ENCODE data around the gene DOK1. TPM values are rescaled to one million over a fixed set of nuclear protein-coding genes. Genes with fewer than 3 reads are reported as not detected.

The DOK1 gene
- total RNA-seq, 1 experiment from 2014 or later: 2.1 TPM

- intact Hi-C loops (cut with micrococcal nuclease; ENCODE audit: unreplicated experiment): loop anchor here (10.0 kb wide), 1 partner anchor 201 kb away; no protein-coding TSS in a partner anchor
- BruUV-seq (replicated peaks): no TSS peak
- Mint-ChIP-seq H3K4me1 (ENCODE audit: low read depth, unreplicated experiment) (peaks cover 16% of the 10 kb centered on the region), H3K9me3 (ENCODE audit: low read depth, unreplicated experiment) (no peaks in the 10 kb centered on the region), H3K27me3 (ENCODE audit: unreplicated experiment) (peaks cover 40% of the 10 kb centered on the region), H3K4me3 (ENCODE audit: low read depth, unreplicated experiment) (no peak overlapping the region), H3K27ac (ENCODE audit: unreplicated experiment) (no peak overlapping the region), H3K36me3 (ENCODE audit: insufficient read depth, unreplicated experiment) (peaks cover 7% of the 10 kb centered on the region)
- CTCF ChIA-PET: no interaction called here
- DNase-seq: no peak
- no peak for TF ChIP-seq CTCF (IDR thresholded peaks at IDR 0.05; ENCODE audit: unreplicated experiment)
These were observed 19.0 kb upstream of the DOK1 start for GRCh38 chr2:74535440-74535965.

GRCh38 chr2:74536166-74536950 lies 18.2 kb upstream of the DOK1 start:
- CTCF ChIA-PET: interaction anchor here (0.5 kb wide), 1 partner anchor 29 kb away, joined by 5 read pairs; the partner anchor contains the start of gene PCGF1
- no peak for DNase-seq
- H3K36me3 Mint-ChIP-seq (ENCODE audit: insufficient read depth, unreplicated experiment): peaks cover 5% of the 10 kb centered on the region
- no peak for TF ChIP-seq CTCF (IDR thresholded peaks at IDR 0.05; ENCODE audit: unreplicated experiment)
- H3K4me1 Mint-ChIP-seq (ENCODE audit: low read depth, unreplicated experiment): peaks cover 9% of the 10 kb centered on the region
- H3K27me3 Mint-ChIP-seq (ENCODE audit: unreplicated experiment): peaks cover 40% of the 10 kb centered on the region
- intact Hi-C loops (cut with micrococcal nuclease; ENCODE audit: unreplicated experiment): loop anchor here (10.0 kb wide), 1 partner anchor 202 kb away; no protein-coding TSS in a partner anchor
- no peak overlapping the region for H3K27ac Mint-ChIP-seq (ENCODE audit: unreplicated experiment)
- H3K9me3 Mint-ChIP-seq (ENCODE audit: low read depth, unreplicated experiment): no peaks in the 10 kb centered on the region
- no TSS peak for BruUV-seq (replicated peaks)
- H3K4me3 Mint-ChIP-seq (ENCODE audit: low read depth, unreplicated experiment): no peak overlapping the region

GRCh38 chr2:74537140-74537539 lies 17.4 kb upstream of the DOK1 start:
- intact Hi-C loops (cut with micrococcal nuclease; ENCODE audit: unreplicated experiment): loop anchor here (10.0 kb wide), 1 partner anchor 202 kb away; no protein-coding TSS in a partner anchor
- Mint-ChIP-seq H3K4me3 (ENCODE audit: low read depth, unreplicated experiment) (no peak overlapping the region), H3K27me3 (ENCODE audit: unreplicated experiment) (peaks cover 40% of the 10 kb centered on the region), H3K27ac (ENCODE audit: unreplicated experiment) (no peak overlapping the region), H3K9me3 (ENCODE audit: low read depth, unreplicated experiment) (no peaks in the 10 kb centered on the region), H3K4me1 (ENCODE audit: low read depth, unreplicated experiment) (peaks cover 4% of the 10 kb centered on the region), H3K36me3 (ENCODE audit: insufficient read depth, unreplicated experiment) (peaks cover 5% of the 10 kb centered on the region)
- DNase-seq: no peak
- no peak for TF ChIP-seq CTCF (IDR thresholded peaks at IDR 0.05; ENCODE audit: unreplicated experiment)
- BruUV-seq (replicated peaks): no TSS peak
- CTCF ChIA-PET: no interaction called here

GRCh38 chr2:74538881-74539339 lies 15.6 kb upstream of the DOK1 start:
- no peak for DNase-seq
- no TSS peak for BruUV-seq (replicated peaks)
- intact Hi-C loops (cut with micrococcal nuclease; ENCODE audit: unreplicated experiment): loop anchor here (10.0 kb wide), 1 partner anchor 204 kb away; no protein-coding TSS in a partner anchor
- no peaks in the 10 kb centered on the region for H3K9me3 Mint-ChIP-seq (ENCODE audit: low read depth, unreplicated experiment)
- no peak for TF ChIP-seq CTCF (IDR thresholded peaks at IDR 0.05; ENCODE audit: unreplicated experiment)
- no peak overlapping the region for H3K27ac Mint-ChIP-seq (ENCODE audit: unreplicated experiment)
- H3K27me3 Mint-ChIP-seq (ENCODE audit: unreplicated experiment): peaks cover 40% of the 10 kb centered on the region
- CTCF ChIA-PET: no interaction called here
- H3K36me3 Mint-ChIP-seq (ENCODE audit: insufficient read depth, unreplicated experiment): peaks cover 1% of the 10 kb centered on the region
- H3K4me1 Mint-ChIP-seq (ENCODE audit: low read depth, unreplicated experiment): no peaks in the 10 kb centered on the region
- H3K4me3 Mint-ChIP-seq (ENCODE audit: low read depth, unreplicated experiment): no peak overlapping the region

Measured in Calu3 (cell line).